Panc1 (cell line): ENCODE results near the gene MAP3K2. TPM values are rescaled to one million over a fixed set of nuclear protein-coding genes. Genes with fewer than 3 reads are reported as not detected.

ENCODE experiments used
- ATAC-seq: fragments of 200-7000 bp; cut with Tn5 transposase; 2 replicates; pipeline ENCODE4 v1.9.1; 2020; ENCODE audit warnings: mild to moderate bottlenecking, moderate library complexity
- BruUV-seq: library from RNA; stranded (reverse); fragments of 400-500 nt; replicated peaks from 2 replicates; lab custom pipeline; 2021; lab: Mats Ljungman, UMichigan
- CTCF ChIA-PET: fragments of 300-600 bp; sonication (Branson Sonifier 250); formaldehyde crosslinking; loops from one replicate; lab custom pipeline; 2022; ENCODE audit warnings: antibody characterized with exemption; lab: Charles Lee
- POLR2A ChIA-PET: fragments of 300-600 bp; sonication (Branson Sonifier 250); formaldehyde crosslinking; loops from one replicate; lab custom pipeline; 2022; ENCODE audit warnings: antibody characterized with exemption; lab: Charles Lee
- DNase-seq: peaks from one replicate; pipeline ENCODE4 v3.0.0-alpha.2; 2010; ENCODE audit warnings: low read depth, low spot score
- H3K27ac ChIP-seq: 2 replicates; pipeline ENCODE4 v1.5.1; 2011; ENCODE audit warnings: mild to moderate bottlenecking, low read length, inconsistent platforms
- H3K27me3 ChIP-seq: fragments of 200-500 bp; sonication (Bioruptor generic); 2 replicates; pipeline ENCODE4 v1.6.0; 2014; ENCODE audit warnings: low read length, inconsistent platforms; ENCODE audit not compliant: control insufficient read depth, insufficient read depth
- H3K36me3 ChIP-seq: fragments of 200-500 bp; sonication (Bioruptor generic); 2 replicates; pipeline ENCODE4 v1.5.1; 2014; ENCODE audit warnings: inconsistent platforms, mild to moderate bottlenecking, low read length, moderate library complexity; ENCODE audit not compliant: control insufficient read depth, insufficient read depth
- H3K4me1 ChIP-seq: 2 replicates; pipeline ENCODE4 v1.5.1; 2011; ENCODE audit warnings: inconsistent platforms, mild to moderate bottlenecking, low read length, moderate library complexity; ENCODE audit not compliant: control insufficient read depth, insufficient read depth
- H3K4me3 ChIP-seq, 2 experiments: 2 replicates each; pipeline ENCODE4 v1.5.1; 2011 to 2012; ENCODE audit warnings: low read depth in 2 of 2, low read length in 2 of 2, mild to moderate bottlenecking in 2 of 2, inconsistent platforms in 1 of 2, moderate library complexity in 1 of 2
- H3K9me3 ChIP-seq: fragments of 200-500 bp; sonication (Bioruptor generic); 2 replicates; pipeline ENCODE4 v1.5.1; 2014; ENCODE audit warnings: low read depth, mild to moderate bottlenecking, inconsistent platforms, low read length, moderate library complexity; ENCODE audit not compliant: control insufficient read depth, insufficient read depth
- POLR2AphosphoS5 ChIP-seq: IDR thresholded peaks from 2 replicates; pipeline ENCODE4 v1.6.1; 2012; ENCODE audit warnings: mild to moderate bottlenecking, low read depth, low read length, moderate library complexity
- SIN3A ChIP-seq: IDR thresholded peaks from 2 replicates; pipeline ENCODE4 v1.6.1; 2012; ENCODE audit warnings: low read depth, mild to moderate bottlenecking, low read length, moderate library complexity, borderline replicate concordance; ENCODE audit not compliant: insufficient read depth
- TCF7L2 ChIP-seq: IDR thresholded peaks from 2 replicates; pipeline ENCODE4 v1.6.1; 2011; ENCODE audit warnings: mild to moderate bottlenecking, low read depth, low read length, inconsistent platforms
- in situ Hi-C: cut with HindIII; loops from 2 replicates; pipeline ENCODE4 v1.10.0; 2016; ENCODE audit warnings: low sequenced_read_pairs, low pct_unique_long_range_greater_than_20kb
- intact Hi-C: fragments of 100-400 bp; cut with micrococcal nuclease; formaldehyde crosslinking; loops from one replicate; pipeline ENCODE4 v1.10.0; 2022; ENCODE audit not compliant: unreplicated experiment
- total RNA-seq: library from RNA; stranded (reverse); gene quantifications from one replicate; pipeline ENCODE4 v1.2.1, GENCODE V29; 2021; ENCODE audit not compliant: unreplicated experiment
- TF ChIP-seq, protein P1 (sequence below), 2 experiments: IDR thresholded peaks; 2 replicates each; pipeline ENCODE4 v1.6.1; 2011 to 2012; ENCODE audit warnings: low read depth in 2 of 2, control low read depth in 1 of 2, low read length in 1 of 2, mild to moderate bottlenecking in 1 of 2, moderate library complexity in 1 of 2; ENCODE audit not compliant: insufficient read depth in 1 of 2
- TF ChIP-seq, protein P2 (sequence below): fragments of 450-650 bp; IDR thresholded peaks from 2 replicates; pipeline ENCODE4 v1.5.1; 2017; ENCODE audit warnings: mild to moderate bottlenecking

Gene MAP3K2
- total RNA-seq, 1 experiment from 2014 or later = 70.6 TPM

- peak overlapping the region; percentile 74 for H3K27ac ChIP-seq
- in situ Hi-C loops = loop anchor here (10.0 kb wide), 1 partner anchor 60 kb away; no protein-coding TSS in a partner anchor
- TF ChIP-seq TCF7L2 = no peak
- no peak for TF ChIP-seq POLR2AphosphoS5
- TF ChIP-seq SIN3A = no peak
- TF ChIP-seq, protein P1, sequence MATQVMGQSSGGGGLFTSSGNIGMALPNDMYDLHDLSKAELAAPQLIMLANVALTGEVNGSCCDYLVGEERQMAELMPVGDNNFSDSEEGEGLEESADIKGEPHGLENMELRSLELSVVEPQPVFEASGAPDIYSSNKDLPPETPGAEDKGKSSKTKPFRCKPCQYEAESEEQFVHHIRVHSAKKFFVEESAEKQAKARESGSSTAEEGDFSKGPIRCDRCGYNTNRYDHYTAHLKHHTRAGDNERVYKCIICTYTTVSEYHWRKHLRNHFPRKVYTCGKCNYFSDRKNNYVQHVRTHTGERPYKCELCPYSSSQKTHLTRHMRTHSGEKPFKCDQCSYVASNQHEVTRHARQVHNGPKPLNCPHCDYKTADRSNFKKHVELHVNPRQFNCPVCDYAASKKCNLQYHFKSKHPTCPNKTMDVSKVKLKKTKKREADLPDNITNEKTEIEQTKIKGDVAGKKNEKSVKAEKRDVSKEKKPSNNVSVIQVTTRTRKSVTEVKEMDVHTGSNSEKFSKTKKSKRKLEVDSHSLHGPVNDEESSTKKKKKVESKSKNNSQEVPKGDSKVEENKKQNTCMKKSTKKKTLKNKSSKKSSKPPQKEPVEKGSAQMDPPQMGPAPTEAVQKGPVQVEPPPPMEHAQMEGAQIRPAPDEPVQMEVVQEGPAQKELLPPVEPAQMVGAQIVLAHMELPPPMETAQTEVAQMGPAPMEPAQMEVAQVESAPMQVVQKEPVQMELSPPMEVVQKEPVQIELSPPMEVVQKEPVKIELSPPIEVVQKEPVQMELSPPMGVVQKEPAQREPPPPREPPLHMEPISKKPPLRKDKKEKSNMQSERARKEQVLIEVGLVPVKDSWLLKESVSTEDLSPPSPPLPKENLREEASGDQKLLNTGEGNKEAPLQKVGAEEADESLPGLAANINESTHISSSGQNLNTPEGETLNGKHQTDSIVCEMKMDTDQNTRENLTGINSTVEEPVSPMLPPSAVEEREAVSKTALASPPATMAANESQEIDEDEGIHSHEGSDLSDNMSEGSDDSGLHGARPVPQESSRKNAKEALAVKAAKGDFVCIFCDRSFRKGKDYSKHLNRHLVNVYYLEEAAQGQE (IDR thresholded peaks at IDR 0.05; ENCODE audit: insufficient read depth in 1 of 2, low read depth in 2 of 2, low read length in 1 of 2) = no peak
- TF ChIP-seq, protein P2, sequence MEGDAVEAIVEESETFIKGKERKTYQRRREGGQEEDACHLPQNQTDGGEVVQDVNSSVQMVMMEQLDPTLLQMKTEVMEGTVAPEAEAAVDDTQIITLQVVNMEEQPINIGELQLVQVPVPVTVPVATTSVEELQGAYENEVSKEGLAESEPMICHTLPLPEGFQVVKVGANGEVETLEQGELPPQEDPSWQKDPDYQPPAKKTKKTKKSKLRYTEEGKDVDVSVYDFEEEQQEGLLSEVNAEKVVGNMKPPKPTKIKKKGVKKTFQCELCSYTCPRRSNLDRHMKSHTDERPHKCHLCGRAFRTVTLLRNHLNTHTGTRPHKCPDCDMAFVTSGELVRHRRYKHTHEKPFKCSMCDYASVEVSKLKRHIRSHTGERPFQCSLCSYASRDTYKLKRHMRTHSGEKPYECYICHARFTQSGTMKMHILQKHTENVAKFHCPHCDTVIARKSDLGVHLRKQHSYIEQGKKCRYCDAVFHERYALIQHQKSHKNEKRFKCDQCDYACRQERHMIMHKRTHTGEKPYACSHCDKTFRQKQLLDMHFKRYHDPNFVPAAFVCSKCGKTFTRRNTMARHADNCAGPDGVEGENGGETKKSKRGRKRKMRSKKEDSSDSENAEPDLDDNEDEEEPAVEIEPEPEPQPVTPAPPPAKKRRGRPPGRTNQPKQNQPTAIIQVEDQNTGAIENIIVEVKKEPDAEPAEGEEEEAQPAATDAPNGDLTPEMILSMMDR = no peak
- POLR2A ChIA-PET = interaction anchor here (0.6 kb wide), 1 partner anchor 113 kb away, joined by 5 read pairs; no protein-coding TSS in a partner anchor
- no peaks in the 10 kb centered on the region for H3K36me3 ChIP-seq
- BruUV-seq = no TSS peak
- intact Hi-C loops = loop anchor here (5.0 kb wide), 1 partner anchor 83 kb away; no protein-coding TSS in a partner anchor
- no peaks in the 10 kb centered on the region for H3K9me3 ChIP-seq
- H3K4me3 ChIP-seq = no peak overlapping the region
- DNase-seq (no peak), ATAC-seq (peak; percentile 29)
- CTCF ChIA-PET = interaction anchor here (0.8 kb wide), 1 partner anchor 91 kb away, joined by 3 read pairs; no protein-coding TSS in a partner anchor
- H3K4me1 ChIP-seq = peaks cover 67% of the 10 kb centered on the region
- no peaks in the 10 kb centered on the region for H3K27me3 ChIP-seq
Observed at GRCh38 chr2:127414638-127415592, 27.1 kb upstream of the MAP3K2 start.

GRCh38 chr2:127413782-127414637 is 26.2 kb upstream of the MAP3K2 start:
- intact Hi-C loops = no loop called here
- ATAC-seq = no peak; the same call in 1 of the 2 replicates
- H3K27ac ChIP-seq = peak overlapping the region; percentile 74
- no TSS peak for BruUV-seq
- no peak for TF ChIP-seq TCF7L2
- TF ChIP-seq POLR2AphosphoS5 = no peak
- no peak for TF ChIP-seq SIN3A
- TF ChIP-seq, protein P2 = no peak
- TF ChIP-seq, protein P1 (IDR thresholded peaks at IDR 0.05; ENCODE audit: insufficient read depth in 1 of 2, low read depth in 2 of 2, low read length in 1 of 2) = no peak
- H3K4me1 ChIP-seq = peaks cover 66% of the 10 kb centered on the region
- CTCF ChIA-PET = no interaction called here
- POLR2A ChIA-PET = interaction anchor here (0.6 kb wide), 1 partner anchor 114 kb away, joined by 5 read pairs; no protein-coding TSS in a partner anchor
- no peaks in the 10 kb centered on the region for H3K36me3 ChIP-seq
- H3K27me3 ChIP-seq = no peaks in the 10 kb centered on the region
- H3K4me3 ChIP-seq = no peak overlapping the region
- H3K9me3 ChIP-seq = no peaks in the 10 kb centered on the region
- DNase-seq = no peak
- in situ Hi-C loops = loop anchor here (10.0 kb wide), 1 partner anchor 61 kb away; no protein-coding TSS in a partner anchor
